HEK293 (cell line): ENCODE results near the gene HPGD.

Experiments
- CTCF ChIA-PET: fragments of 350-600 bp; formaldehyde crosslinking; extraction: SDS; loops from one replicate; lab custom pipeline; 2021; ENCODE audit warnings: antibody characterized with exemption; lab: Yijun Ruan, JAX
- POLR2A ChIA-PET: fragments of 300-600 bp; formaldehyde crosslinking; extraction: SDS; loops from one replicate; lab custom pipeline; 2020; ENCODE audit warnings: antibody characterized with exemption, inconsistent platforms; lab: Yijun Ruan, JAX
- H3K27ac ChIP-seq: fragments of 200-500 bp; sonication (Bioruptor generic); 2 replicates; pipeline ENCODE4 v1.5.1; 2014; ENCODE audit warnings: low read depth, low read length, control low read depth, inconsistent platforms; ENCODE audit errors: extremely low read depth
- H3K36me3 ChIP-seq, 2 experiments: fragments of 200-500 bp in 1 of 2; sonication (Bioruptor generic) in 1 of 2; 1 replicate in 1 of 2; 2 replicates in 1 of 2; pipeline ENCODE4 v1.5.1; 2014 to 2017; ENCODE audit warnings: inconsistent platforms in 2 of 2, low read length in 2 of 2; ENCODE audit not compliant: control insufficient read depth in 2 of 2, insufficient read depth in 1 of 2
- H3K4me1 ChIP-seq: fragments of 200-500 bp; sonication (Bioruptor generic); 2 replicates; pipeline ENCODE4 v1.5.1; 2014; ENCODE audit warnings: mild to moderate bottlenecking, low read length, inconsistent platforms; ENCODE audit not compliant: control insufficient read depth, insufficient read depth
- H3K4me3 ChIP-seq: 2 replicates; pipeline ENCODE4 v1.5.1; 2011; ENCODE audit warnings: low read depth, mild to moderate bottlenecking, control low read depth, low read length, moderate library complexity
- H3K9me3 ChIP-seq: fragments of 200-500 bp; sonication (Bioruptor generic); 2 replicates; pipeline ENCODE4 v1.5.1; 2014; ENCODE audit warnings: low read depth, low read length, inconsistent platforms; ENCODE audit not compliant: control insufficient read depth, insufficient read depth
- GLI2 ChIP-seq: fragments of 450-650 bp; formaldehyde crosslinking; IDR thresholded peaks from 2 replicates; pipeline ENCODE4; 2017; ENCODE audit warnings: missing biosample characterization, missing genetic modification characterization, low read depth, borderline replicate concordance
- GLI4 ChIP-seq: fragments of 450-650 bp; formaldehyde crosslinking; IDR thresholded peaks from 2 replicates; pipeline ENCODE4 v1.5.1; 2016; ENCODE audit warnings: missing biosample characterization, missing genetic modification characterization
- KLF9 ChIP-seq: fragments of 450-650 bp; formaldehyde crosslinking; IDR thresholded peaks from 2 replicates; pipeline ENCODE4 v1.5.1; 2016; ENCODE audit warnings: missing biosample characterization, missing genetic modification characterization, low read depth
- WT1 ChIP-seq: fragments of 450-650 bp; formaldehyde crosslinking; IDR thresholded peaks from 2 replicates; pipeline ENCODE4 v1.5.1; 2016; ENCODE audit warnings: missing biosample characterization, missing genetic modification characterization
- ZBTB8A ChIP-seq: fragments of 450-650 bp; formaldehyde crosslinking; IDR thresholded peaks from 2 replicates; pipeline ENCODE4 v1.5.1; 2016; ENCODE audit warnings: missing biosample characterization, missing genetic modification characterization
- ZFP41 ChIP-seq: fragments of 450-650 bp; formaldehyde crosslinking; IDR thresholded peaks from 2 replicates; pipeline ENCODE4 v1.5.1; 2016; ENCODE audit warnings: missing biosample characterization, missing genetic modification characterization, borderline replicate concordance
- ZNF10 ChIP-seq: fragments of 450-650 bp; formaldehyde crosslinking; IDR thresholded peaks from 2 replicates; pipeline ENCODE4 v1.5.1; 2017; ENCODE audit warnings: missing biosample characterization, missing genetic modification characterization
- ZNF112 ChIP-seq: fragments of 450-650 bp; formaldehyde crosslinking; IDR thresholded peaks from 2 replicates; pipeline ENCODE4 v1.5.0; 2017; ENCODE audit warnings: missing biosample characterization, missing genetic modification characterization
- ZNF132 ChIP-seq: fragments of 450-650 bp; formaldehyde crosslinking; IDR thresholded peaks from 2 replicates; pipeline ENCODE4 v1.5.1; 2017; ENCODE audit warnings: missing biosample characterization, missing genetic modification characterization, borderline replicate concordance
- ZNF24 ChIP-seq: fragments of 450-650 bp; formaldehyde crosslinking; IDR thresholded peaks from 2 replicates; pipeline ENCODE4 v1.5.1; 2016; ENCODE audit warnings: missing biosample characterization, missing genetic modification characterization
- ZNF248 ChIP-seq: fragments of 450-650 bp; formaldehyde crosslinking; IDR thresholded peaks from 2 replicates; pipeline ENCODE4 v1.5.1; 2017; ENCODE audit warnings: missing biosample characterization, missing genetic modification characterization
- ZNF501 ChIP-seq: fragments of 450-650 bp; formaldehyde crosslinking; IDR thresholded peaks from 2 replicates; pipeline ENCODE4 v1.5.1; 2016; ENCODE audit warnings: missing biosample characterization, missing genetic modification characterization
- ZNF521 ChIP-seq: fragments of 450-650 bp; formaldehyde crosslinking; IDR thresholded peaks from 2 replicates; pipeline ENCODE4 v1.5.1; 2017; ENCODE audit warnings: missing biosample characterization, mild to moderate bottlenecking, missing genetic modification characterization
- ZNF629 ChIP-seq: fragments of 450-650 bp; formaldehyde crosslinking; IDR thresholded peaks from 2 replicates; pipeline ENCODE4 v1.5.1; 2017; ENCODE audit warnings: missing biosample characterization, missing genetic modification characterization
- ZNF707 ChIP-seq: fragments of 450-650 bp; formaldehyde crosslinking; IDR thresholded peaks from 2 replicates; pipeline ENCODE4 v1.5.1; 2016; ENCODE audit warnings: missing biosample characterization, missing genetic modification characterization
- TF ChIP-seq, protein P1 (sequence below): fragments of 450-650 bp; formaldehyde crosslinking; IDR thresholded peaks from 2 replicates; pipeline ENCODE4 v1.5.1; 2016; ENCODE audit warnings: missing biosample characterization, missing genetic modification characterization
- TF ChIP-seq, protein P2 (sequence below): fragments of 450-650 bp; formaldehyde crosslinking; IDR thresholded peaks from 2 replicates; pipeline ENCODE4 v1.5.1; 2016; ENCODE audit warnings: missing biosample characterization, missing genetic modification characterization, borderline replicate concordance
- TF ChIP-seq, protein P3 (sequence below): fragments of 450-650 bp; formaldehyde crosslinking; IDR thresholded peaks from 2 replicates; pipeline ENCODE4 v1.5.1; 2016; ENCODE audit warnings: missing biosample characterization, missing genetic modification characterization
- TF ChIP-seq, protein P4 (sequence below): fragments of 450-650 bp; formaldehyde crosslinking; IDR thresholded peaks from 2 replicates; pipeline ENCODE4 v1.5.1; 2016; ENCODE audit warnings: missing biosample characterization, missing genetic modification characterization, low read depth
- TF ChIP-seq, protein P5 (sequence below): fragments of 450-650 bp; formaldehyde crosslinking; IDR thresholded peaks from 2 replicates; pipeline ENCODE4 v1.5.1; 2016; ENCODE audit warnings: missing biosample characterization, missing genetic modification characterization

Gene HPGD

DNA sequence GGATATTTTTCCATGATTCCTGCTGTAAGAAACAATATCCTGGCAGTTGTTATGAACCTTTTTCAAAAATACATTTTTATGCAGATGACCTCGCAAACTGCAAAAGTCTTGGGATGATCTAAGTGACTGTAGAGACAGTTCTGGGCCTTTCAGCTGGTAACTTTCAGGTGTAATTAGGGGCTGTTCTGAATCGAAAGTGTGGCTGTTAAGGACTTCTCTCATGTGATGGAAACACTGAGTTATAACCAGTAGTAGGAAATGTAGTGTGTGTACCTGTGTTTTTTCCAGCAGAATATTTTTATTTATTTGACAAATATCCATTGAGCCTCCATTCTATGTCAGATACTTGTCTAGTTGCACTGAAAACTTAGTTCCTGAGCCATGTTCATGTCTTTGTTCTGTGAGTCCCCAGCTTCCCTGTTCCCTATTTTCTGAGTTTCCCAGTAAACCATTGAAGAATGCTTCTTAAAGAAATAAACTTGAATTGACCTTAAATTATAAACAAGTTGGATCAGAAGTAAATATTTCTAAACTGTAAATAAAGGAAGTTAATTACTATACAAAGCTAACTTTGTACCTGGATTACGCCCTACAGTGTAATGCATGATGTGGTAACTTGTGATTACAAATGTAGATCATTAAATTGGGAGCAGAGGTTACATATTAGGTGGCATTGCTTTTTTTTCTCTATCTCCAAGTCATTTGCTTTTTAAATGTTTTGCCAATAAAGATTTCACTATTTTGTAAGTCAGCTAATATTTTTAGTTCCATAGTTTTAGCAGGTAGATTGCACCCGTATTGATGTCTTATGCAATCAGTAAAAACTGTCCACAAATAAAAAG, 33.7 kb upstream of the HPGD start:
- Histone ChIP-seq H3K4me1 (no peaks in the 10 kb centered on the region), H3K27ac (no peak overlapping the region)
- TF ChIP-seq, protein P1, sequence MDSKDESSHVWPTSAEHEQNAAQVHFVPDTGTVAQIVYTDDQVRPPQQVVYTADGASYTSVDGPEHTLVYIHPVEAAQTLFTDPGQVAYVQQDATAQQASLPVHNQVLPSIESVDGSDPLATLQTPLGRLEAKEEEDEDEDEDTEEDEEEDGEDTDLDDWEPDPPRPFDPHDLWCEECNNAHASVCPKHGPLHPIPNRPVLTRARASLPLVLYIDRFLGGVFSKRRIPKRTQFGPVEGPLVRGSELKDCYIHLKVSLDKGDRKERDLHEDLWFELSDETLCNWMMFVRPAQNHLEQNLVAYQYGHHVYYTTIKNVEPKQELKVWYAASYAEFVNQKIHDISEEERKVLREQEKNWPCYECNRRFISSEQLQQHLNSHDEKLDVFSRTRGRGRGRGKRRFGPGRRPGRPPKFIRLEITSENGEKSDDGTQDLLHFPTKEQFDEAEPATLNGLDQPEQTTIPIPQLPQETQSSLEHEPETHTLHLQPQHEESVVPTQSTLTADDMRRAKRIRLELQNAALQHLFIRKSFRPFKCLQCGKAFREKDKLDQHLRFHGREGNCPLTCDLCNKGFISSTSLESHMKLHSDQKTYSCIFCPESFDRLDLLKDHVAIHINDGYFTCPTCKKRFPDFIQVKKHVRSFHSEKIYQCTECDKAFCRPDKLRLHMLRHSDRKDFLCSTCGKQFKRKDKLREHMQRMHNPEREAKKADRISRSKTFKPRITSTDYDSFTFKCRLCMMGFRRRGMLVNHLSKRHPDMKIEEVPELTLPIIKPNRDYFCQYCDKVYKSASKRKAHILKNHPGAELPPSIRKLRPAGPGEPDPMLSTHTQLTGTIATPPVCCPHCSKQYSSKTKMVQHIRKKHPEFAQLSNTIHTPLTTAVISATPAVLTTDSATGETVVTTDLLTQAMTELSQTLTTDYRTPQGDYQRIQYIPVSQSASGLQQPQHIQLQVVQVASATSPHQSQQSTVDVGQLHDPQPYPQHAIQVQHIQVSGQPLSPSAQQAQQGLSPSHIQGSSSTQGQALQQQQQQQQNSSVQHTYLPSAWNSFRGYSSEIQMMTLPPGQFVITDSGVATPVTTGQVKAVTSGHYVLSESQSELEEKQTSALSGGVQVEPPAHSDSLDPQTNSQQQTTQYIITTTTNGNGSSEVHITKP, result no peak
- TF ChIP-seq ZNF112, result no peak
- TF ChIP-seq ZNF24 (tag by site-specific recombination), result no peak
- no peak for TF ChIP-seq ZFP41 (tag by site-specific recombination)
- TF ChIP-seq, all 188 proteins: peak for 0
- CTCF ChIA-PET, result no interaction called here
- POLR2A ChIA-PET, result interaction anchor here (0.5 kb wide), 1 partner anchor 51 kb away, joined by 6 read pairs; no protein-coding TSS in a partner anchor
- Histone ChIP-seq H3K9me3 (no peaks in the 10 kb centered on the region), H3K4me3 (no peak overlapping the region), H3K36me3 (no peaks in the 10 kb centered on the region)

DNA sequence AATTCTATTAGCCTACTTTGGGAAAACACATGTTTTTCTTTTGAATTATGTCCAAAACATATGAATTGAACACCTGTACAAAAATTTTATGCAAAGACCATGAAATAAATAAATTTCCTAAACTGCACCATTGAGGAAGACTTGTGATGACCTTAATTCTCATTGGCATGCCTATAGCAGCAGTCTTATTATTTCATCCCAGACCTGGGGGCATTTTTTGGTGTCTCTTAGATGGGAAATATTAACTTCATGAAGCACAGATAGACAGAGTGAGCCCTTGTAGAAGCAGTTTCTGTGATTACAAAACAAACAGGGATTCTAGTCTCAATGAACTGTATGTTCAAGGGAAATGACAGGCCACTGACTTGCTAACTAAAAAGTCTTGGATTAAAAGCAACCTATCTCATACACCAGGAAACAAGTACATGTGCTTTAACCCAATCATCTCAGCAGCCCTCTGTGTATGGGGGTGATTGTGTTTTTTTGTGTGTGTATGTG, 32.0 kb upstream of the HPGD start:
- Histone ChIP-seq H3K36me3 (no peaks in the 10 kb centered on the region), H3K9me3 (no peaks in the 10 kb centered on the region), H3K4me1 (no peaks in the 10 kb centered on the region), H3K4me3 (no peak overlapping the region), H3K27ac (no peak overlapping the region)
- CTCF ChIA-PET, result no interaction called here
- POLR2A ChIA-PET, result no interaction called here
- TF ChIP-seq WT1 (tag by site-specific recombination) (no peak), KLF9 (tag by site-specific recombination) (no peak), GLI4 (tag by site-specific recombination) (no peak), ZBTB8A (tag by site-specific recombination) (no peak), ZNF132 (tag by site-specific recombination) (no peak), ZNF10 (tag by site-specific recombination) (no peak), ZNF248 (tag by site-specific recombination) (no peak), ZNF521 (tag by site-specific recombination) (no peak), ZNF707 (tag by site-specific recombination) (no peak), ZNF629 (tag by site-specific recombination) (no peak), GLI2 (tag by site-specific recombination) (no peak), ZNF501 (tag by site-specific recombination) (no peak)
- TF ChIP-seq, protein P2, sequence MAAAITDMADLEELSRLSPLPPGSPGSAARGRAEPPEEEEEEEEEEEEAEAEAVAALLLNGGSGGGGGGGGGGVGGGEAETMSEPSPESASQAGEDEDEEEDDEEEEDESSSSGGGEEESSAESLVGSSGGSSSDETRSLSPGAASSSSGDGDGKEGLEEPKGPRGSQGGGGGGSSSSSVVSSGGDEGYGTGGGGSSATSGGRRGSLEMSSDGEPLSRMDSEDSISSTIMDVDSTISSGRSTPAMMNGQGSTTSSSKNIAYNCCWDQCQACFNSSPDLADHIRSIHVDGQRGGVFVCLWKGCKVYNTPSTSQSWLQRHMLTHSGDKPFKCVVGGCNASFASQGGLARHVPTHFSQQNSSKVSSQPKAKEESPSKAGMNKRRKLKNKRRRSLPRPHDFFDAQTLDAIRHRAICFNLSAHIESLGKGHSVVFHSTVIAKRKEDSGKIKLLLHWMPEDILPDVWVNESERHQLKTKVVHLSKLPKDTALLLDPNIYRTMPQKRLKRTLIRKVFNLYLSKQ (tag by site-specific recombination), result no peak
- TF ChIP-seq, protein P3, sequence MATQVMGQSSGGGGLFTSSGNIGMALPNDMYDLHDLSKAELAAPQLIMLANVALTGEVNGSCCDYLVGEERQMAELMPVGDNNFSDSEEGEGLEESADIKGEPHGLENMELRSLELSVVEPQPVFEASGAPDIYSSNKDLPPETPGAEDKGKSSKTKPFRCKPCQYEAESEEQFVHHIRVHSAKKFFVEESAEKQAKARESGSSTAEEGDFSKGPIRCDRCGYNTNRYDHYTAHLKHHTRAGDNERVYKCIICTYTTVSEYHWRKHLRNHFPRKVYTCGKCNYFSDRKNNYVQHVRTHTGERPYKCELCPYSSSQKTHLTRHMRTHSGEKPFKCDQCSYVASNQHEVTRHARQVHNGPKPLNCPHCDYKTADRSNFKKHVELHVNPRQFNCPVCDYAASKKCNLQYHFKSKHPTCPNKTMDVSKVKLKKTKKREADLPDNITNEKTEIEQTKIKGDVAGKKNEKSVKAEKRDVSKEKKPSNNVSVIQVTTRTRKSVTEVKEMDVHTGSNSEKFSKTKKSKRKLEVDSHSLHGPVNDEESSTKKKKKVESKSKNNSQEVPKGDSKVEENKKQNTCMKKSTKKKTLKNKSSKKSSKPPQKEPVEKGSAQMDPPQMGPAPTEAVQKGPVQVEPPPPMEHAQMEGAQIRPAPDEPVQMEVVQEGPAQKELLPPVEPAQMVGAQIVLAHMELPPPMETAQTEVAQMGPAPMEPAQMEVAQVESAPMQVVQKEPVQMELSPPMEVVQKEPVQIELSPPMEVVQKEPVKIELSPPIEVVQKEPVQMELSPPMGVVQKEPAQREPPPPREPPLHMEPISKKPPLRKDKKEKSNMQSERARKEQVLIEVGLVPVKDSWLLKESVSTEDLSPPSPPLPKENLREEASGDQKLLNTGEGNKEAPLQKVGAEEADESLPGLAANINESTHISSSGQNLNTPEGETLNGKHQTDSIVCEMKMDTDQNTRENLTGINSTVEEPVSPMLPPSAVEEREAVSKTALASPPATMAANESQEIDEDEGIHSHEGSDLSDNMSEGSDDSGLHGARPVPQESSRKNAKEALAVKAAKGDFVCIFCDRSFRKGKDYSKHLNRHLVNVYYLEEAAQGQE, result no peak
- TF ChIP-seq, protein P4, sequence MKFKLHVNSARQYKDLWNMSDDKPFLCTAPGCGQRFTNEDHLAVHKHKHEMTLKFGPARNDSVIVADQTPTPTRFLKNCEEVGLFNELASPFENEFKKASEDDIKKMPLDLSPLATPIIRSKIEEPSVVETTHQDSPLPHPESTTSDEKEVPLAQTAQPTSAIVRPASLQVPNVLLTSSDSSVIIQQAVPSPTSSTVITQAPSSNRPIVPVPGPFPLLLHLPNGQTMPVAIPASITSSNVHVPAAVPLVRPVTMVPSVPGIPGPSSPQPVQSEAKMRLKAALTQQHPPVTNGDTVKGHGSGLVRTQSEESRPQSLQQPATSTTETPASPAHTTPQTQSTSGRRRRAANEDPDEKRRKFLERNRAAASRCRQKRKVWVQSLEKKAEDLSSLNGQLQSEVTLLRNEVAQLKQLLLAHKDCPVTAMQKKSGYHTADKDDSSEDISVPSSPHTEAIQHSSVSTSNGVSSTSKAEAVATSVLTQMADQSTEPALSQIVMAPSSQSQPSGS (tag by site-specific recombination), result no peak
- TF ChIP-seq, protein P5, sequence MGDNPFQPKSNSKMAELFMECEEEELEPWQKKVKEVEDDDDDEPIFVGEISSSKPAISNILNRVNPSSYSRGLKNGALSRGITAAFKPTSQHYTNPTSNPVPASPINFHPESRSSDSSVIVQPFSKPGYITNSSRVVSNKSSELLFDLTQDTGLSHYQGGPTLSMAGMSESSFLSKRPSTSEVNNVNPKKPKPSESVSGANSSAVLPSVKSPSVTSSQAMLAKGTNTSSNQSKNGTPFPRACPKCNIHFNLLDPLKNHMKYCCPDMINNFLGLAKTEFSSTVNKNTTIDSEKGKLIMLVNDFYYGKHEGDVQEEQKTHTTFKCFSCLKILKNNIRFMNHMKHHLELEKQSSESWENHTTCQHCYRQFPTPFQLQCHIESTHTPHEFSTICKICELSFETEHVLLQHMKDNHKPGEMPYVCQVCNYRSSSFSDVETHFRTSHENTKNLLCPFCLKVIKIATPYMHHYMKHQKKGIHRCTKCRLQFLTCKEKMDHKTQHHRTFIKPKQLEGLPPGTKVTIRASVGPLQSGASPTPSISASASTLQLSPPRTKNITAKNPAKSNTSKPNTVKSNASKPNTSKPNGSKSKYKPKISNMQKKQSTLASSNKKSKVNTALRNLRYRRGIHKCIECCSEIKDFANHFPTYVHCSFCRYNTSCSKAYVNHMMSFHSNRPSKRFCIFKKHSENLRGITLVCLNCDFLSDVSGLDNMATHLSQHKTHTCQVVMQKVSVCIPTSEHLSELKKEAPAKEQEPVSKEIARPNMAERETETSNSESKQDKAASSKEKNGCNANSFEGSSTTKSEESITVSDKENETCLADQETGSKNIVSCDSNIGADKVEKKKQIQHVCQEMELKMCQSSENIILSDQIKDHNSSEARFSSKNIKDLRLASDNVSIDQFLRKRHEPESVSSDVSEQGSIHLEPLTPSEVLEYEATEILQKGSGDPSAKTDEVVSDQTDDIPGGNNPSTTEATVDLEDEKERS, result no peak
